ENCODE results near the gene TRAPPC1. TPM values are rescaled to one million over a fixed set of nuclear protein-coding genes. Genes with fewer than 3 reads are reported as not detected.

TRAPPC1 gene
- total and polyA plus RNA-seq, 10 of the 15 experiments (the other 5 are each of a cell fraction or from before 2014, with no cell fraction given): 31.3 to 306 (median 134) TPM

- DNase-seq (ENCODE audit: low read depth, low spot score) (no peak), FAIRE-seq (peak; percentile 38), ATAC-seq (peak; percentile 6)
- ChIA-PET SMC1A (ENCODE audit: uncharacterized antibody, unreplicated experiment) (interaction anchor here (1.2 to 1.3 kb wide), 2 partner anchors 16 to 41 kb away, joined by 3 to 4 read pairs; no protein-coding TSS in a partner anchor), RAD21 (ENCODE audit: unreplicated experiment) (interaction anchor here (0.6 to 0.8 kb wide), 2 partner anchors 25 to 31 kb away, joined by 3 read pairs; partner anchors contain the start of gene NAA38), POLR2A (interaction anchor here (1.0 to 1.5 kb wide), 3 partner anchors 10 to 46 kb away, joined by 3 to 8 read pairs (median 3); no protein-coding TSS in a partner anchor), CTCF (interaction anchor here (1.0 to 8.9 kb wide), 6 partner anchors 13 to 159 kb away, joined by 3 to 75 read pairs (median 4); partner anchors contain the start of gene NAA38)
- Histone ChIP-seq H3K27me3 (replicated peaks in 1 of 2; ENCODE audit: control insufficient read depth in 2 of 2, insufficient read depth in 2 of 2, low read length in 1 of 2) (no peaks in the 10 kb centered on the region), H3K9ac (ENCODE audit: control insufficient read depth, insufficient read depth, low read length) (peak overlapping the region; percentile 4; the same call in 1 of the 2 replicates), H3K4me2 (ENCODE audit: control insufficient read depth, insufficient read depth) (peak overlapping the region; percentile 57), H3K9me3 (replicated peaks; ENCODE audit: control insufficient read depth, insufficient read depth, low read length) (no peaks in the 10 kb centered on the region), H3K27ac (ENCODE audit: control insufficient read depth, insufficient read depth) (no peak overlapping the region), H3K4me1 (ENCODE audit: control insufficient read depth, insufficient read depth, low read length) (peaks cover 15% of the 10 kb centered on the region), H3K79me2 (ENCODE audit: control insufficient read depth, insufficient read depth, low read length) (peaks cover 24% of the 10 kb centered on the region), H3K4me3 (peak overlapping the region; percentile 58), H4K20me1 (ENCODE audit: control insufficient read depth, insufficient read depth) (no peaks in the 10 kb centered on the region), H2AFZ (ENCODE audit: control insufficient read depth, low read depth, low read length) (no peak overlapping the region), H3K36me3 (ENCODE audit: control insufficient read depth in 2 of 2, insufficient read depth in 2 of 2, low read length in 1 of 2) (peaks cover 0 to 2% of the 10 kb centered on the region in 2 experiments; a peak in 1 of 4 replicates)
- in situ Hi-C loops (cut with MboI) (no loop called here), intact Hi-C loops (cut with micrococcal nuclease; ENCODE audit: unreplicated experiment) (no loop called here)
- 41% methylated on average over 7 of the region's 7 CpGs for WGBS (ENCODE audit: insufficient coverage, insufficient replicate concordance, low lambda C conversion rate, missing lambda C conversion rate)
- BruUV-seq (replicated peaks): no TSS peak
- no peak for TF ChIP-seq USF1 (IDR thresholded peaks at IDR 0.05; ENCODE audit: borderline replicate concordance, extremely low read length, insufficient read depth, low read depth, low read length)
- TF ChIP-seq POLR2AphosphoS5 (IDR thresholded peaks at IDR 0.05; ENCODE audit: low read length): no peak
- no peak for TF ChIP-seq SIX5 (IDR thresholded peaks at IDR 0.05; ENCODE audit: low read depth, low read length, severe bottlenecking)
- TF ChIP-seq MYC (IDR thresholded peaks at IDR 0.05; ENCODE audit: insufficient read depth, insufficient read length, insufficient replicate concordance, low read length, severe bottlenecking): no peak
- peak in 1 of 2 experiments; percentile 19; a peak in 1 of 4 replicates for TF ChIP-seq BHLHE40 (IDR thresholded peaks at IDR 0.05; ENCODE audit: borderline replicate concordance in 1 of 2, low read depth in 2 of 2, low read length in 1 of 2)
- TF ChIP-seq PML (IDR thresholded peaks at IDR 0.05; ENCODE audit: low read length): no peak
- TF ChIP-seq WRNIP1 (IDR thresholded peaks at IDR 0.05; ENCODE audit: borderline replicate concordance, low read depth, low read length): no peak
- TF ChIP-seq CHD1 (IDR thresholded peaks at IDR 0.05; ENCODE audit: low read depth, low read length): no peak
Observed at GRCh38 chr17:7882068-7882467, 49.7 kb downstream of the TRAPPC1 start.

Measured in GM12878 (cell line).